Coronary artery (tissue), 2 donors: ENCODE measurements around the gene PRPH.
"Not testable (repeated sequence)": the region's sequence is repeated elsewhere in the genome, so short reads cannot be mapped to it uniquely, and the experiment has no call there.

Experiments
- DNase-seq: peaks from one replicate; pipeline ENCODE4 v3.0.0-alpha.2; 2017; ENCODE audit warnings: low spot score
- H3K27ac ChIP-seq, 2 donors: fragments of 200-600 bp; sonication (generic); one replicate each; pipeline ENCODE4 v1.5.1; 2016 to 2019
- H3K4me3 ChIP-seq: fragments of 200-600 bp; sonication (generic); 2 replicates; pipeline ENCODE4 v1.5.1; 2016; ENCODE audit warnings: mild to moderate bottlenecking, moderate library complexity
- CTCF ChIP-seq: fragments of 200-600 bp; sonication (generic); IDR thresholded peaks from one replicate; pipeline ENCODE4 v1.5.1; 2019; ENCODE audit warnings: antibody characterized with exemption

The PRPH gene

GRCh38 chr12:49295082-49295936 is at the start of gene PRPH:
Gene PRPH, plus strand, starts transcription at chr12:49295147. Its CDS starts 54 bp downstream, at chr12:49295201.
- H3K4me3 ChIP-seq: no peak within 1 kb of the TSS
- DNase-seq: no peak
- TF ChIP-seq CTCF: no peak
- H3K27ac ChIP-seq: no peak within 1 kb of the TSS

GRCh38 chr12:49251357-49251756 is 43.6 kb upstream of the PRPH start:
- Histone ChIP-seq H3K27ac (no peak overlapping the region), H3K4me3 (no peak overlapping the region)
- DNase-seq: no peak
- no peak for TF ChIP-seq CTCF

- no peak for DNase-seq
- TF ChIP-seq CTCF: no peak
- H3K4me3 ChIP-seq: no peak overlapping the region
- no peak overlapping the region for H3K27ac ChIP-seq
These were observed 41.8 kb upstream of the PRPH start for GRCh38 chr12:49253033-49253623.

- H3K27ac ChIP-seq, H3K4me3 ChIP-seq, DNase-seq: not testable (repeated sequence)
These were observed 39.5 kb upstream of the PRPH start for GRCh38 chr12:49255456-49255855.

- H3K27ac ChIP-seq: no peak overlapping the region
- no peak for TF ChIP-seq CTCF
- H3K4me3 ChIP-seq: no peak overlapping the region
- no peak for DNase-seq
These were observed 38.9 kb upstream of the PRPH start for GRCh38 chr12:49255857-49256637.

- H3K4me3 ChIP-seq, H3K27ac ChIP-seq, DNase-seq: not testable (repeated sequence)
These were observed 37.3 kb upstream of the PRPH start for GRCh38 chr12:49257508-49258184.

GRCh38 chr12:49259452-49259851 is 35.5 kb upstream of the PRPH start:
- Histone ChIP-seq H3K4me3 (no peak overlapping the region), H3K27ac (peak overlapping the region; percentile 52 to 60)
- no peak for TF ChIP-seq CTCF
- no peak for DNase-seq
